ENCODE measurements around the gene ARHGEF12.

Gene ARHGEF12

DNA sequence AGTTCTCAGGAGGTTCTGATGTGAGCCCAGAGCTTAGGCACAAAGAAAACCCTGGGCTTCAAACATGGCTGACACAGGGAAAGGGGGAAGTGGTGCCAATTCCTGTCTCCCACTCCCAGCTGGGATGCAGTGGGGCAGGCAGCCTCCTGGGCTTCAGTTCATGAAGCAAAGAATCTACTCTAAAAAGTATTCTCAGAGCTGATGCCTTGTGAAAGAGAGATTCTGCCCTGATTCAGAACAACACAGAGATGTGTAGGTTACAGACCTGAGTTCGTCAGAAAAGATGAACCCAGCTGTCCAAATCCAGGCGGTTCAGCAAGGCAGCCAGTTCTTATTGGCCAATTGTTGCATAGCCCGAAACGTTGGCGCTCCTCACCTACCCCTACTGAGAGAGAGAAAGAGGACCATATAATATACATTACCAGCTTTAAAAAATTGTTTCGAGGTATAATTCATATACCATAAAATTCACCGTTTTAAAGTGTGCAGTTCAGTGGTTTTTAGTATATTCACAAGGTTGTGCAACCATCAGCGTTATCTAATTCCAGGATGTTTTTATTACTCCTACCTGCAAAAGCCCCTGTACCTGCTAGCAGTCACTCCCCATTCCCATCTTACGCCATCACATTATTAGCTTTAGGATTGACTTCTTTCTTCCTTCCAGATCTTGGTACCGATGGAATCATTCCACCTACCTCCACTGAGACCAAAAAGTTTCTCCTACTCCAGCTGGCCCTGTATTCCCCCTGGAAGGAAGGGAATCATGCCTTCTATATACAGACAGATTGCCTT, 18.3 kb upstream of the ARHGEF12 start:
- DNase-seq = no peak

DNA sequence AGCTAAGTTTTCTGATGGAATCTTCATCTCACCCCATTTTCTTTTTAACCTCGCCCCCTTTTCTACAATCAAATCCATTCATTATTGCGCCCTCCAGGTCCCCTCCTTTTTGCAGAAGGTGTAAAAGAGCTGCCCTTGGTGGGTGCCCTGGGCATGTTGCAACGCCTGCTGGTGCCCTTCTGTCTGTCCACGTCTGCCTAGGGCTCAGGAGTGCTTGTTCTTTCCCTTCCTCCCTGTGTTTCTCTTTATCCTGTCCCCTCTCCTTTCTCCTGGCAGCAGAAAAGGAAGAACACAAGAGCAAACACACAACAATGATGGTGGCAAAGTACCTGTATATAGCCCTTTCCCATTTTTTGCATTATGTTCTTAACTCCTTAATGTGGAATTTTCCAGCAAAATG, 17.3 kb upstream of the ARHGEF12 start:
- DNase-seq = no peak

DNA sequence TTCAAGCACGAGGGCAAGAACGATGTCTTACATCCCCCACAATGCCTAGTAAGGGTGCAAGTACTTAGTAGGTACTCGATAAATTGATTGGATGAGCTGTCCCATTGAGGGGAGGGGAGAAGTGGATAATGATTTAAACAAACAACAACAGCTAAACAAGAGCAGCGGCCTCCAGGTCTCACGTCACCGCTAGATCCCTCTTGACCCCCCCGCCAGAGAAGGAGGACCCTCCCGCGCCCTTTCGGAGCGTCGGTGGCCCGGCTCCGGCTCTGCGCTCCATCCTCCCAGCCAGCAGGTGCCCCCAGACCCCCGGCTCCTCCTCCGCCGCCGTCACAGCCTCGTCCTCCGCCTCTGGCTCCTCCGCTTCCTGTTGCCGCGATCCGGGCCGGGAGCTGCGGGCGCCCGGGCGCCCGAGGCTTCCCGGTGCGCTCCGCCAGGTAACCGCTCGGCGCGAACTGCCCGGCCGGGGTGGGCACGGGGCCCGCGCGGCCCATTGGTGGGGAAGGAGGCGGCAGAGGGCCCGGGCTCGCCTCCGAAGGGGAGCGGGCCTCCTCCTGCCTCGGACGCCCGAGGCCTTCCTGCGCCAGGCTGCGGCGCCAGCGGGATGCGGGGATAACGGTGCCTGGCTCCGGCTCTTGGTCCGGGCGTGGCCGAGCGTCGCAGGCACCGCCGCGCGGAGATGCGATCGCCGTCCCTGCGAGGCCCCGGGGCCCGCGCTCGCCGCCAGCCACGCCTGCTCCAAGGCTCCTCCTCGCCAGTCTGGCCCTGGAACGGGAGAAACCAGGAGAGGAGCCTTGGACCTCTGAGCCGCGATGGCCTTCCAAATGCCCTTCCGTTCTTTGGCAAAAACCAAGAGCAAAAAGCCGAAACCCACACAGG, 11.0 kb upstream of the ARHGEF12 start, which contains the start of gene TLCD5:
Gene TLCD5 (plus strand): TSS at position 368 of the 879 bp plus-strand sequence. CDS start 2,143 bp downstream, outside the sequence.
- DNase-seq = no peak

DNA sequence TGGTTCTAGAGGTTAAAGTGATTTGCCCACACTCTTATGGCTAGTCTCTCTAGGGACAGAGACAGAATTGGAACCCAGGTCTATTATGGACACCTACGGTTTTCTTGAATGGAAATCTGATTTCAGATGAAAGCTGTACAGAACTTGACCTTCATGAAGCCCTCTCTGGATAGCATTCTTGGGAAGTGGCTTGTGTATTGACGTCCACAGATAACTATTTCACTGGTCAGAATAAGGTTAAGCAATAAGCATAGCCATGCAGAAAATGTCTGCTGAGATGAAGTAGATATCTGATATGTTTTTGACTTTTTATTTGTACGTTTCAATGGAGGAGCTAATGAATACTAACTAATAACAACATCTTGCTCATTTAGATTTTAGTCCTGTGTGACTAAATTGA, 10.0 kb upstream of the ARHGEF12 start:
- no peak for DNase-seq

DNA sequence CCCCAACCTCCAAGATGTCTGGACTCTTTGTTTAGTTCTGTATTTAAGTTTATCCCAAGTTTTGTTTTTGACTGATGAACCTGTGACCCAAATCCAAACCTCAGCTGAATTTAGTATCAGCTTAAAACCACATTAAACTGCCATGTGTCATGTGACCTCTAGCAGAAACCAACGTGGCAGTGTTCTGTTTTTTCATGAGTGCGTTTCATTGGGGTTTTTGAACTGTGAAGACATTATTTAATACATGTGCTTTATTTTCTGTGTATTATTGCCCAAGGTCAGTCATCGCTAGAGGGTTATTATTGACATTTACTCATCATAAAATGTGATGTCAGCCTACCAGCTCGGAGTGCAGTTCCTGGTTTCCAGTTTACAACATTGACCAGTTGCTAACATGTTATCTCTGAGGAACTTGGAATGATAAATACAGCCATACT, 9.3 kb upstream of the ARHGEF12 start:
- no peak for DNase-seq

DNA sequence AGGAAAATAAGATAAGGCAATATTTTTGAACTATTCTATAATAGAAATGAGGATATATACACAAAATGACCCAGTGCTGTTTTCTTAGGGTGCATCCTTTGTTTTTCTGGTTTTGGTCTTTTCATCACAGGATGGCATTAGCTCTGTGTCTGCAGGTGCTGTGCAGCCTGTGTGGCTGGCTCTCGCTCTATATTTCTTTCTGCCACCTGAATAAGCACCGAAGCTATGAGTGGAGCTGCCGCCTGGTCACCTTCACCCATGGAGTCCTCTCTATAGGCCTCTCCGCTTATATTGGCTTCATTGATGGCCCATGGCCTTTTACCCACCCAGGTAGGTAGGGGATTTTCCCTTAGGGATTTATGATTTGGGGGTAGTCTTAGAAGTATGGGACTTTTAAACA, 8.9 kb upstream of the ARHGEF12 start:
- no peak for DNase-seq

DNA sequence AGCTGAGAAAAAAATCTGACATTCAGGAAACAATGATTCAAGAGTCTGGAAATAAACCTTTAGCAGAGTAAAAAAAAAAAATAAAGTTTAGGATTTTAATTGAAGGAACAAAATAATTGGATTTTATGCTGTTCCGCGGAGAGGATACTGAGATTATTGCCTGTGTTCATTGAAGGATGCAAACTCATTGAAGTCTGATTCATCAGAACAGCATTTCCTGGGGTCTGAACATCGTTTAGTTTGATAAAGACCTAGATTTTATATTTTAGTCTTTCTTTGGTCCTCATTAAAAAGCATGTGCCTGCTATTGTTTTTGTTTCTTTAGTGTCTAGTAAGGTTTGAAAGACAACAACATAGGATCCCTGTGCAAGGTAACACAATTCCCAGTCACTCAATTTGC, 6.7 kb upstream of the ARHGEF12 start:
- no peak for DNase-seq

DNA sequence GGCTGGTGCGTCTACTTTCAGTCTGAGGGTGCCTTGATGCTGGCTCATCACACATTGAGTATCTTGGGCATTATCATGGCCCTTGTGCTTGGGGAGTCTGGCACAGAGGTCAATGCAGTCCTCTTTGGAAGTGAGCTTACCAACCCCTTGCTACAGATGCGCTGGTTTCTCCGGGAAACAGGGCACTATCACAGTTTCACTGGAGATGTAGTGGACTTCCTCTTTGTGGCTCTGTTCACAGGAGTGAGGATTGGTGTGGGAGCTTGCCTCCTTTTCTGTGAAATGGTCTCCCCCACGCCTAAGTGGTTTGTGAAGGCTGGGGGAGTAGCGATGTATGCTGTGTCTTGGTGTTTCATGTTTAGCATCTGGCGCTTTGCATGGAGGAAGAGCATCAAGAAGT, 6.2 kb upstream of the ARHGEF12 start:
- no peak for DNase-seq

DNA sequence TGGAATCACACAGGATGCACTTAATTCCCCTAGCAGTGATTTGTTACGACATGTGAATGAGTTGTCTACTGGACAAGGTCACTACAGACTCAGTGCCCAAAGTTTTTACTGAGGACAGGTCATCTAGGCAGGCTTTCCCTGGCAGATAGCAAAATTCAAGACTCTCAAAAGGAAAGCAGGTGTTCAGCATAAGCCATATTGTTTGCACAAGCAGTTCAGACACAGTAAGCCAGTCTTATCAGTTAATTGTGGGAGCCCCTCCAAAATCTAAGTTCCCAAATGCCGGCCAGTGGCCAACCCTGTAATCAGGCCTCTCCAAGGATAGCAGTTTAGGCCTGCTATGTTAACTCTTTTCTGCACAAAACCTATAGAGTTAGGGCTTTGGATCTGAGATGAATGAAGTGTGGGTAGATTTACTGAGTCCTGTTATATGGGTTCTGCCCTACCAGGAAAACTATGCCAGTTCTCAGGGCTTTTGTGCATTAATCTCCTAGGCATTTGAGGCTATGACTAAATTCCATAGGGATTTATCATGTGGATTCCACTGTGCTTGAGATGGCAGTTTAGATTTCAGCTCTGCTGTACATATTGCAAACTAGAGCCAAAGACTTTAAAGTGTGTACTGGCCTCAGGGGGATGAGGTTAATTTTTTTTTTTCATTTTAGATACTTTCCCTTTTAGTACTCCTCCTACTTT, 4.8 kb upstream of the ARHGEF12 start:
- no peak for DNase-seq

DNA sequence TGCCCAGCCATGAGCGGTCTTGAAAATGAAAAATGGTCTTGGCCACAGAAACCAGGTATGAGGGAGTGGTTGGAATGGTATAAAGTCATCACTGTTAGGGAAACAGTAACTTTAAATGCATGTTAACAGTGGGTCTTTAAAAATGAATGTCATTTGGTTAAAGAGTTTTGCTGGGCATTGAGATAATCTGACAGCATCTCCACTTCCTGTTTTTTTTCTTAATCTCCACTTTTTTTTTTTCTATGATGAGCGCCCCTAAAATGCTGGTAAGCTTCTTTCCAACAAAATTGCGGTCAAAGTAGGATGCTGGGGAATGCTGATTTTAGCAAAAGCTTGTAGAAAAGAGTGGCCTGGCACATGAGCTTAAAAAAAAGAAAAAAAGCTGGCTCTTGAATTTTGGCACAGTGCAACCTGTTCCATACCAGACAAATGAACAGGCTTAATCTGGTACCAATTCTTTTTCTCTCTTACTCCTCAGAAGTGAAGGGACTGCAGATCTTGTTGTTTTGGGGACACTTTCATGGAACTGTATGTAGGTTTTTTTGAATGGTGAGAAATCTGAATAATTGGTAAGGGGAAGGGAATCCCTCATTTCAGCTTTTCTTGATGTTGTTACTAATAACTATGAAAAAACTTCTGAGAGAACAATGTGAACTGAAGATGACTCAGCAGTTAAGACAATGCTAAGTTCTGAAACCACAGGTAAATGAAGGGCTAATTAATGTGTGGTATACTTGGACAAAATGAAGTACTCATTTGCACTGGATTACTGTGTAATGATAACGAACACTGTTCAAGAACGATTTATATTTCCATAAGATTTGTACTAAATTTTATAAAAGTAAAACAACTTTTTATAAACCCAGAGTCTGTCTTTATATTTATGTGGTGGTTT, 3.1 kb upstream of the ARHGEF12 start:
- no peak for DNase-seq

DNA sequence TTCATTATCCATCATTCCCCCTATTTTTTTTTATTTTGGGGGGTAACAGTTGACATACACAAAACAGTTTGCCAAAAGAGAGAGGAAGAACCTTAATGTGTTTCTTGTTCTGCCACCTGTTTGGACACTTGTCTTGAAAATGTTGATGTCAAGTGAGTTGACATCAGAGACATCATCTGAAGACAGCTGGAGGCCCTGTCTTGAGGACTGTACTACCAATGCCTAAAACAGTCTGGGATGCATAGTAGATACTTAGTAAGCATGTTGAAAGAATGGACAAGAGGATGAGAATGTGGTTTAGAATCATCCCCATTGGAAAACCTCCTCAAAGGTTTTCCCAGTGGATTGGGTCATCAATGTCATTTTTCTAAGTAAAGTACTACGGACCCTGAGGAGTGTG, 2.4 kb upstream of the ARHGEF12 start:
- no peak for DNase-seq

DNA sequence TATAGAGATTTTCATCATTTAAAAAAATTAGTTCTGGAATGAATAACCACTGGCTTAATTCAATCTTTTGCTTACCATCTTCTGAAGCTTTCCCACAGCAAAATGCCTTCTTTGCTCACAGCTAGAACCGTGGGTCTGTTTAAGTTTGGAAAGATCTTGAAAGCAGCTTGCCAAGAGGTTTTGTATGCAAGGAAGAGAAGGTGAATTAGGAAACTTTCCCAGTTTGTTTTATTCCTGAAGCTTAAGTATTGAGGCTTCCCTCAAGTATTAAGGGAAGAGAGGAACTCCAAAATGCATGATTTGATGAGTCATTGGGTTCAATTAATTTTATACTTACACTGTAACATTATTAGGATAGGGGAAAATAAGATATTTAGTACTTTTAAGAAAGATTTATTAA, 1.9 kb upstream of the ARHGEF12 start:
- DNase-seq = no peak

DNA sequence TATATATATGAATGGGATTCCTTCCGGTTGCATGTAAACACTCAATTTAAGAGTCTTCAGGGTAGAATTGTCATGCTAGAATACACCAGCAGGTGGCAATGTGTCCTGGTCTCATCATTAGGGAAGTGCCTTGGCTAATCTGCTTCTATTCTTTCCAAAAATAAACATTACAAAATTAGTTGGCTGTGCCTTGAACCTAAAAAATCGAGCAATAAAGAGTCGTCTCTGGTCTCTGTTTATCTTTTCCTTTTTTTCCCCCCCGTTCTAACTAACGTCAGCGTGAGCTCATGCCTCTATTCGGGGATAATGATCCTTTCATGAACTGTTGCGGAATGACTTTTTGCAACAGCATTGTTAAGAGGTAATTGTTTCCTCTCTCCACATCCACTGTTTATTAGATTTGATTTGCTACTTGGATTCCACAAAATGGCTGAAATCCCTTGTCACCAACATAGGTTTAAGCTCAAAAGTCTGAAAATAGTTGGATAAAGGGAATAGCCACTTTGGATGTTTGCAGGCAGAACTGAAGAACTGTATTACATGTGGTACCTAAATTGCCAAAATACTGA, 1.2 kb upstream of the ARHGEF12 start:
- DNase-seq = no peak

DNA sequence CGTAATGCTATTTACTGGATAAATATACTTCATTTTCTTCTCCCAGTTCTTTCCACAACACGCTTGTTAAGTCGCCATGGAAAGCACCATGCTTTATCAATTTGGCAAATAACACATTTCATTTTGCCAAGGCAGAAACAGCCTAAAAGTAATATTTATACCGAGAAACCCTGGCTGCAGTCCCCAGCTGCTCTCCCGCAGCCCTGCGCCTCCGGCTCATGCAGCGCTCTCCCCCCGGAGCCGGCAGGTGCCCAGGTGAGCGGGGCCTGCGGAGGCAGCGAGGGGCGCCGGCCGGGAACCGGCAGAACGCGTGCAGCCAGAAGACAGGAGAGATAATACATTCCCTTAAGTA, 681 bp upstream of the ARHGEF12 start:
- no peak for DNase-seq

DNA sequence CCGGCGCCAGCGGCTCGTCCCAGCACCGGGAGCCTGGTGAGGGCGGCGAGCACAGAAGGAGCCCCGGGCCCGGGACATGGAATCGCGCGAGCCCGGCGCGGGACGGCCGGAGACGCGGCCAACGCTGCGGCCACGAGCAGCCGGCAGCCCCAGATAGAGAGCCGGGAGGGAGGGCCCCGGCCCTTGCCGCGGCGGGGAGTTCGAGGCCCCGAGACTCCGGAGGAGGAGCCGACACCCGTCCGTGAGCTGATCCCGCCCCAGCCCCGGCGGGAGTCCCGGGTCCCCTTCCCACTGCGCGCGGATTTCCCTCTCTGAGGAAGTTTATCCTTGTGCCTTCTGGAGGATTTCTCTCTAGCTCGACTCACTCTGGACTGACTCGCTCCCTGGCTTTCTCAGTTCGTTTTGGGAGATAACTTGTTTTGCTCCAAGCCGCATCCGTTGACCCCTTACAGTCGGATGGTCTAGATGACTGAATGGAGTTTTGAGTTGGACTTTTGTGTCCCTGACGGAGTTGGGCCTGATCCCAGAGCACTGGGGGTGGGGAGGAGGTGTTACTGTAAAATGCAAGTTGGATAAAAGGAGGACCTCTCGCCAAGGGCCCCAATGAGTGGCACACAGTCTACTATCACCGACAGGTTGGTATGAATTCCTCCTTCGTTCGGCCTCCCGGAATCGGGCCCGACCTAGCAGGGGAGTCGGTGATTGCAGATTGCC, 585 bp downstream of the ARHGEF12 start:
- DNase-seq = no peak

DNA sequence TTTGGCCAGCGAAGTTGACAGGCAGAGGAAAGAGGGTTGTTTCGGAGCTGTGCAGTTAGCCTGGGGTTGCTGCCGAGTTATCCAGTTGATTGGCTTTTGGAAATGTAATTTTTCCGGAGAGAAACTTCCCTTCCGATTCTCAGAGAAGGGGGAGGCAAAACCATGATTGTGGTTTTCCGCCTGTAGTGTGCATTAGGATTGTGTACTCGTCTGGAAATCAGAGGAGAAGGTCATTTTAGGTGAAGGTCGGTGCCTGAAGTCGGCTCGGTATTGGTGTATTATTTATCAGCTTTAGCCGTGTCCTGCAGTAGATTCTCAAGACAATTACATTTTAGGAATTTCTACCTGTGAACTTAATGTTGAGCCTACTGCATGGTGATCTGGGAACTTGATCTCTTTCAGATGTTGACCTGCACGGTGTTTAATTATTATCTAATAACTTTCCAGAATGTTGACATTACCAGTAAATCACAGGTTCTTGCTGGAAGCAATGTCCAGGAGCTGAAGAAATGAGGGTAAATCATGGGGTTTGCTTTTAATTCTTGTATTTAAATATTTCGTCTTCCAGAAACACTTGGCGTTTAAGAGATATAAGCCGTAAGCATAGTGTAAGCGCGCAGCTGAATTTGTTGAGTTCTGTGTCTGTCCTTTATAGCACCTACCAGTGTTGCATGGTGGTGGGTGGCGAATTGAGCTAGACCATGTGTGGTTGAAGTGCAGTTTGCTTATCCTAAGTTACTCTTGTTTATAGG, 1.3 kb downstream of the ARHGEF12 start:
- DNase-seq = no peak

DNA sequence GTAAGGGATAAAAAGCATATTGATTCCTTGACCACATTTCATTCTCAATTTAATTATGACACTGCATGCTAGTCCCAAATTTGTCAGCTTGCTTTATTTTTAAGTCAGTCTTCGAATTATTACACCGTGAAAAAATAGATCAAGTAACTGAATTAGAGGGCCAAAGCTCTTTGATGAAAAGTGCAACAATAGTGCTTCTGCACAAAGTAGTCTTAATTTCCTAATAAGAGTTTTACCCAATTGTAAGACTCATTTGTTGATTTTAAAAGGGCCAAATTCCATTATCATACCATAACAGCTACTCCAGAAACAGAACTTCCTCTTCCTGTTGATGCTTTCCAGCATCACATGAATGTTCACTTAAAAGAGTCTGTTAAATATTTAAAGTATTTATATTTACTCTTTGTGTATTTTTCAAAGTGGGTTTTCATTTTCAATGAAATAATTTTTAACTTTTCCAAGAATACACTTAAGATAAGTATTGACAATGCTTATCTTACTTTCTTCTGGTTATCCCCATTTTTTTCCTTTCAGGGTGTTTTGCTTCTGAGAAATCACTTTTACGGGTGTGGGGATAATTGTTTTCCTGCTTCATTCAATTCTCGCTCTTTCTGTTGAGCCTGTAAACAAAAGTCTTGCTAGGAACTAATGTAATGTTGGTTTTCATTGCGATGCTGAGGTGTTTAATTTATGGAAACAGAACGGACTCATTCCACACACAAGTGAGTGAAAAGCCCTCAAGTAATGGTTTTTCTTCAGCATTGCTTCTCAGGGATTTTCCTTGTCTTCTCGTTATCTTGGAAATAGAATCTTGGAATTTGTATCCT, 2.1 kb downstream of the ARHGEF12 start:
- no peak for DNase-seq

DNA sequence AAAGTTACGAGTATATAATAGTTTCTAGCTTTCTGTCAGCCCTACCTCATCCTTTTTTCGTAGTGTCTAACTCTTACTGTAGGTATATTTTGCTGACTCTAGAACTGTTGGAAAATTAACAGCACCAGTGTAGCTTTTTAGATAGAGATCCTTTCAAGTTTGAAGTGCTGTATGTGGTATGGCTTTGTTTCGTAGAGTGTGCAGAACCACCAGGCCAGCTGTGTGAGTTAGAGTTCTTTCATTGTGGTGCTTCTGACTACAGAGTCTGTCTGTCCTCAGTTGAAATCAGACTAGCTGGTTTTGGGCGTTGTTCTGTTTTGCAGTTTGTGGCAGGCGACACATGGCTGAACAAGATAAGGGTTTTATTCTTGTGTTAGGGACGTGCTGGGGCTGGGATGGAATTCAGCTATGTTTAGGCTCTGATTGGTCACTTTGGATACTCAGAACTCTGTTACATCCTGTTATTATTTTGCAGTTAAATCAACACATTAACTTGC, 3.2 kb downstream of the ARHGEF12 start:
- no peak for DNase-seq

DNA sequence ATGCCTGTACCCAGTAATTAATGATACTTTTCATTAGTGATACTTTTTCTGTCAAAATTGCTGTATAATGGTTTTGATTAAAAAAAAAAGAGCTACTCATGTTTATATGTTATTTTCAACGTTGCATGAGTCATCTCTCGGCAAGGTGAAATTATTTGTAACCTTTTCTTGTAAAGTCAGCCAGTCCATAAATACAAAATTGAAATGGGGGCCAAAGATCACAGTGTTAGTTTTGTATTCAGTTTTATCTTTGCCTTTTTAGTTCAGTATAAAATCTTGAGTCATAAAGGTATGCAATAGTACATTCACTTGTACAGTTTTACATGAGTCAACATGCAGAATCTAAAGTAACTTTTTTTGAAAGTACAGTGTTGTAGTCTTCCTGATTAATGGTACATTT, 4.3 kb downstream of the ARHGEF12 start:
- no peak for DNase-seq

DNA sequence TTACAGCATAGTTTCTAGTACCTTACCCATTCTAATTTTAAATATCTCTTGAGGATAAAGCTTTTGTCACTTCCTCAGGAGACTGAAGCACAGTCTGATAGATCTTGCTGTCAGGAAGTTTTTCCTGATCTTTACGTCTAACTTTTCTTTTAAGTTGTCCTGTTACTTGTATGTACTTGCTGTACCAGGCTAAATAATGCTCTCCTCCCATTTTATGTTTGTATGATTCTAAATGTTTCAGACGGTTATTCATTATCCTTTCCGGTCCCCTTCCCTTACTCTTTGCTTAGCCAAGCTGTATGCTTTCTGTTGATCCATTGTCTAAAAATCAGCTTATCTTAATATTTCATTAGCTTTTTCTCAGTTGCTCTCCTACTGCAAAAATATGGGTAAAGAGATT, 6.0 kb downstream of the ARHGEF12 start:
- no peak for DNase-seq

All from cortex of kidney (tissue), 1 donor.